ENCODE data around the gene DYDC2.

GRCh38 chr10:80319318-80319717, 37.3 kb upstream of the DYDC2 start:
- TF ChIP-seq CTCF (IDR thresholded peaks at IDR 0.05) (no peak), POLR2A (IDR thresholded peaks at IDR 0.05) (no peak)
